Cerebellar cortex (tissue), 1 donor: Measurements from ENCODE around the gene C15orf39.

Experiments
- DNase-seq: peaks from one replicate; pipeline ENCODE4 v3.0.0-alpha.2; 2015; ENCODE audit warnings: low spot score

C15orf39 gene

GRCh38 chr15:75172284-75172820, 29.3 kb upstream of the C15orf39 start:
- no peak for DNase-seq

- DNase-seq = no peak
These were observed 27.6 kb upstream of the C15orf39 start for GRCh38 chr15:75174102-75174501.

- no peak for DNase-seq
These were observed 27.0 kb upstream of the C15orf39 start for GRCh38 chr15:75174729-75175128.

GRCh38 chr15:75176396-75176761, 25.3 kb upstream of the C15orf39 start:
- DNase-seq = no peak

- no peak for DNase-seq
These were observed 24.2 kb upstream of the C15orf39 start for GRCh38 chr15:75177360-75178071.

GRCh38 chr15:75178171-75178937, 23.3 kb upstream of the C15orf39 start:
- no peak for DNase-seq

GRCh38 chr15:75178938-75179745, 22.5 kb upstream of the C15orf39 start:
- no peak for DNase-seq

GRCh38 chr15:75179746-75180140, 21.9 kb upstream of the C15orf39 start:
- DNase-seq = no peak

GRCh38 chr15:75181780-75182179, 19.9 kb upstream of the C15orf39 start:
- DNase-seq = no peak

GRCh38 chr15:75182187-75183131, 19.2 kb upstream of the C15orf39 start:
- no peak for DNase-seq

- DNase-seq = no peak
These were observed 16.2 kb upstream of the C15orf39 start for GRCh38 chr15:75185271-75186029.

GRCh38 chr15:75186044-75186443, 15.6 kb upstream of the C15orf39 start:
- DNase-seq = no peak

GRCh38 chr15:75188499-75188898, 13.2 kb upstream of the C15orf39 start:
- DNase-seq = no peak

- no peak for DNase-seq
These were observed 10.4 kb upstream of the C15orf39 start for GRCh38 chr15:75191235-75191634.

GRCh38 chr15:75192307-75192706, 9.4 kb upstream of the C15orf39 start:
- DNase-seq = no peak

- no peak for DNase-seq
These were observed 8.4 kb upstream of the C15orf39 start for GRCh38 chr15:75193272-75193671.

GRCh38 chr15:75193976-75194375, 7.7 kb upstream of the C15orf39 start:
- no peak for DNase-seq

- DNase-seq = no peak
These were observed 7.3 kb upstream of the C15orf39 start for GRCh38 chr15:75194397-75194796.

GRCh38 chr15:75195122-75195765, 6.4 kb upstream of the C15orf39 start:
- peak; percentile 74 for DNase-seq

GRCh38 chr15:75195766-75196241, 5.9 kb upstream of the C15orf39 start:
- no peak for DNase-seq
